Measurements from ENCODE around the gene PKLR. TPM values are rescaled to one million over a fixed set of nuclear protein-coding genes. Genes with fewer than 3 reads are reported as not detected.

PKLR gene
- total RNA-seq, 2 experiments from 2014 or later: not detected

- CTCF ChIA-PET: interaction anchor here (0.9 to 4.6 kb wide), 4 partner anchors 10 to 156 kb away, joined by 3 to 32 read pairs (median 4); no protein-coding TSS in a partner anchor
- peaks cover 48% of the 10 kb centered on the region for H3K4me1 Mint-ChIP-seq (ENCODE audit: low read depth)
- peak overlapping the region; percentile 82 for H3K27ac Mint-ChIP-seq
Measured at GRCh38 chr1:155241069-155241679, 60.1 kb downstream of the PKLR start.

More at GRCh38 chr1:155241069-155241679, 60.1 kb downstream of the PKLR start:
- intact Hi-C loops (cut with micrococcal nuclease): loop anchor here (2.0 to 5.0 kb wide), 4 partner anchors 14 to 104 kb away; partner anchors contain the start of genes KRTCAP2, SLC50A1 and TRIM46
- H3K4me3 Mint-ChIP-seq: peak overlapping the region; percentile 78
- POLR2A ChIA-PET: interaction anchor here (0.7 to 1.9 kb wide), 5 partner anchors 9 to 66 kb away, joined by 3 to 11 read pairs (median 5); no protein-coding TSS in a partner anchor
- peaks cover 16% of the 10 kb centered on the region for H3K36me3 Mint-ChIP-seq
- DNase-seq: peak; percentile 80
- peaks cover 2% of the 10 kb centered on the region for H3K9me3 Mint-ChIP-seq
- H3K27me3 Mint-ChIP-seq: peaks cover 2% of the 10 kb centered on the region

Small RNA genes within 50 kb of the gene (microRNA-seq; reads per million reads assigned to microRNA genes)
- gene MIR555 (ENCODE audit: borderline microRNAs expressed, borderline number of aligned reads, borderline replicate concordance): not detected

Other genes with a start within 250 kb of the PKLR start
- gene EFNA4, start 237.7 kb downstream of the PKLR start, total RNA-seq: 1 to 10 TPM; 5.0 to 6.1 TPM
- 1 to 10 TPM; 2.4 to 2.6 TPM for gene EFNA3, start 222.6 kb downstream of the PKLR start, total RNA-seq
- under 1 TPM in 1 of 2 experiments, not detected in 1; 0.24 TPM for gene EFNA1, start 173.6 kb downstream of the PKLR start, total RNA-seq
- gene SLC50A1, start 165.6 kb downstream of the PKLR start, total RNA-seq: 10 to 100 TPM; 60.1 TPM
- 10 to 100 TPM; 34.1 to 37.7 TPM for gene DPM3, start 160.9 kb downstream of the PKLR start, total RNA-seq
- gene KRTCAP2, start 128.1 kb downstream of the PKLR start, total RNA-seq: 100 to 1,000 TPM; 138 to 146 TPM
- 1 to 10 TPM; 6.3 to 7.1 TPM for gene TRIM46, start 127.6 kb downstream of the PKLR start, total RNA-seq
- gene THBS3, start 93.5 kb downstream of the PKLR start, total RNA-seq: 10 to 100 TPM; 15.6 to 17.3 TPM
- 10 to 100 TPM; 45.2 to 47.9 TPM for gene MTX1, start 92.7 kb downstream of the PKLR start, total RNA-seq
- 10 to 100 TPM; 32.9 to 34.1 TPM for gene ENTREP3, start 46.0 kb downstream of the PKLR start, total RNA-seq
- gene SCAMP3, start 39.1 kb downstream of the PKLR start, total RNA-seq: 10 to 100 TPM; 89.6 to 91.7 TPM
- gene CLK2, start 27.9 kb downstream of the PKLR start, total RNA-seq: 10 to 100 TPM; 62.0 to 68.1 TPM
- gene HCN3, start 24.0 kb downstream of the PKLR start, total RNA-seq: 1 to 10 TPM; 1.9 to 2.4 TPM
- 100 to 1,000 TPM; 378 to 395 TPM for gene FDPS, start 7.4 kb upstream of the PKLR start, total RNA-seq
- gene RUSC1, start 19.5 kb upstream of the PKLR start, total RNA-seq: 10 to 100 TPM; 23.2 to 25.4 TPM

Data from activated CD4-positive, alpha-beta memory T cell treated with anti-CD3 and anti-CD28 coated beads for 36 hours (primary cell).